Thyroid gland (tissue), 4 donors: Measurements from ENCODE around the gene CARNS1. TPM values are rescaled to one million over a fixed set of nuclear protein-coding genes. Genes with fewer than 3 reads are reported as not detected.

Experiments used
- DNase-seq, 2 donors: peaks; one replicate each; pipeline ENCODE4 v3.0.0-alpha.2; 2019
- H3K27ac ChIP-seq, 3 donors: fragments of 200-600 bp; sonication (generic); 1 replicate in 2 of 3; 2 replicates in 1 of 3; pipeline ENCODE4 v1.5.1; 2016 to 2019; ENCODE audit warnings: mild to moderate bottlenecking in 1 of 3, moderate library complexity in 1 of 3
- H3K27me3 ChIP-seq: fragments of 200-600 bp; sonication (generic); one replicate; pipeline ENCODE4 v1.5.1; 2019
- H3K36me3 ChIP-seq, 2 donors: fragments of 200-600 bp; sonication (generic); one replicate each; pipeline ENCODE4 v1.5.1; 2016 to 2019
- H3K4me1 ChIP-seq, 2 donors: fragments of 200-600 bp; sonication (generic); one replicate each; pipeline ENCODE4 v1.5.1; 2017 to 2019
- H3K4me3 ChIP-seq, 3 donors: fragments of 200-600 bp; sonication (generic); replicated peaks in 1 of 3; 1 replicate in 2 of 3; 2 replicates in 1 of 3; pipeline ENCODE4 v1.5.1; 2016; ENCODE audit warnings: mild to moderate bottlenecking in 1 of 3
- H3K9me3 ChIP-seq: fragments of 200-600 bp; sonication (generic); one replicate; pipeline ENCODE4 v1.5.1; 2017
- POLR2A ChIP-seq, 2 donors: fragments of 450-650 bp; IDR thresholded peaks; one replicate each; pipeline ENCODE4 v1.6.1; 2017; ENCODE audit warnings: antibody characterized with exemption in 2 of 2, mild to moderate bottlenecking in 2 of 2, moderate library complexity in 1 of 2
- whole genome bisulfite sequencing, 2 donors: methylation state at CpG; one replicate each; pipeline ENCODE4 v1.1.5; 2017; 5-methylcytosine and 5-hydroxymethylcytosine counted together
- intact Hi-C: fragments of 100-400 bp; cut with DNase I; formaldehyde crosslinking; loops from one replicate; pipeline ENCODE4 v1.15.1; 2023
- total RNA-seq, 4 donors: library from RNA; depleted of rRNA; stranded (reverse); fragments of >200 nt; gene quantifications; one replicate each; pipeline ENCODE4 v1.2.3, GENCODE V29; 2016
- TF ChIP-seq, protein P1 (sequence below), 6 experiments: fragments of 200-600 bp in 3 of 6; fragments of 450-650 bp in 3 of 6; sonication (generic) in 3 of 6; IDR thresholded peaks; one replicate each; pipeline ENCODE4 v1.5.1; 2016 to 2019; ENCODE audit warnings: antibody characterized with exemption in 6 of 6, mild to moderate bottlenecking in 2 of 6, inconsistent platforms in 1 of 6, moderate library complexity in 1 of 6

Gene CARNS1
- total RNA-seq, 4 donors from 2014 or later, result 3.8 to 9.8 (median 5.9) TPM

DNA sequence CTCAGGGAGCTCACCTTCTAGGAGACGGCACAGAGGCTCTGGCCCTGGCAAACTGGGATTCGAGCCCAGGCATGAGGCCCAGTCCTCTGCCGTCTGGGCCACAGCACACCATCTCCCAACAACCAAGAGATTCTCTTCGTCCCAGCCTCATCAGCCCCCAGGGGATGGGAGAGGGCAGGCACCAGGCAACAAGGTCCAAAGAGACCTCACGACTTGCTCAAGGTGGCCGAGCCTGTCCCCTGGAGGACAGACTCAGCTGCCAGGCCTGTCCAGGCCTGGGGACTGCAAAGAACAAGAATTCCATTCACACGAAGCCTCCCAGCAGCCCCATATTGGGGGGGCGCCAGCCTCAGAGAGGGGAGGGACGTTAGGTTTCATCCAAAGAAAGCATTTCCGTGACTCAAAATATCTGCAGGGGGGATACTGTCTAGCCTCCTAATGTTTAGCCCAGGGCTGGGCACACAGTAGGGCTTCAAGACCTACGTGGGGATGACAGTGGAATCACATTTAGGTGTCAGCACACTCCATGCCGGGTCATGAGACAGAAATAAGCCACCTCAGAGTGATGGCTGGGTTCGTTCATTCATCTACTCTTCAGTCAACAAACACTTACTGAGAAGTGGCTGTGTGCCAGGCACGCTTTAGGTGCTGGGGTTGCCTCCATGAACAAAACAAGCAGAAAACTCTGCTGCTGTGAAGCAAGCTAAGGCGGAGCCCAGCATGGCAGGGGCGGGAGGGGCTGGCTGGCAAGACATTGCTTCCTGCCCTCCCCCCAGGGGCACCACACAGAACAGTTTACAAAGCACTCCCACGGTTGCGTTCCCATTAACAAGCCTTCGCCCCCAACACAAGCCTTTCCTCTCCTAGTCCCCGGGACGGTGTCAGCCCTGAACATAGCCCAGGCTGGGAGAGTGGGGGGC, 1.2 kb downstream of the CARNS1 start:
- Histone ChIP-seq H3K4me1 (peaks cover 16 to 74% of the 10 kb centered on the region in 2 donors), H3K36me3 (no peaks in the 10 kb centered on the region), H3K27ac (peak overlapping the region in 2 of 3 donors; percentile 43 to 75), H3K27me3 (no peaks in the 10 kb centered on the region), H3K9me3 (no peaks in the 10 kb centered on the region), H3K4me3 (no peak overlapping the region)
- intact Hi-C loops, result no loop called here
- 47 to 50% methylated on average over 17 to 21 of the region's 21 CpGs for WGBS, 2 donors
- peak; percentile 68 for DNase-seq
- TF ChIP-seq, protein P1, sequence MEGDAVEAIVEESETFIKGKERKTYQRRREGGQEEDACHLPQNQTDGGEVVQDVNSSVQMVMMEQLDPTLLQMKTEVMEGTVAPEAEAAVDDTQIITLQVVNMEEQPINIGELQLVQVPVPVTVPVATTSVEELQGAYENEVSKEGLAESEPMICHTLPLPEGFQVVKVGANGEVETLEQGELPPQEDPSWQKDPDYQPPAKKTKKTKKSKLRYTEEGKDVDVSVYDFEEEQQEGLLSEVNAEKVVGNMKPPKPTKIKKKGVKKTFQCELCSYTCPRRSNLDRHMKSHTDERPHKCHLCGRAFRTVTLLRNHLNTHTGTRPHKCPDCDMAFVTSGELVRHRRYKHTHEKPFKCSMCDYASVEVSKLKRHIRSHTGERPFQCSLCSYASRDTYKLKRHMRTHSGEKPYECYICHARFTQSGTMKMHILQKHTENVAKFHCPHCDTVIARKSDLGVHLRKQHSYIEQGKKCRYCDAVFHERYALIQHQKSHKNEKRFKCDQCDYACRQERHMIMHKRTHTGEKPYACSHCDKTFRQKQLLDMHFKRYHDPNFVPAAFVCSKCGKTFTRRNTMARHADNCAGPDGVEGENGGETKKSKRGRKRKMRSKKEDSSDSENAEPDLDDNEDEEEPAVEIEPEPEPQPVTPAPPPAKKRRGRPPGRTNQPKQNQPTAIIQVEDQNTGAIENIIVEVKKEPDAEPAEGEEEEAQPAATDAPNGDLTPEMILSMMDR (IDR thresholded peaks at IDR 0.05), result no peak
- no peak for TF ChIP-seq POLR2A (IDR thresholded peaks at IDR 0.05)

DNA sequence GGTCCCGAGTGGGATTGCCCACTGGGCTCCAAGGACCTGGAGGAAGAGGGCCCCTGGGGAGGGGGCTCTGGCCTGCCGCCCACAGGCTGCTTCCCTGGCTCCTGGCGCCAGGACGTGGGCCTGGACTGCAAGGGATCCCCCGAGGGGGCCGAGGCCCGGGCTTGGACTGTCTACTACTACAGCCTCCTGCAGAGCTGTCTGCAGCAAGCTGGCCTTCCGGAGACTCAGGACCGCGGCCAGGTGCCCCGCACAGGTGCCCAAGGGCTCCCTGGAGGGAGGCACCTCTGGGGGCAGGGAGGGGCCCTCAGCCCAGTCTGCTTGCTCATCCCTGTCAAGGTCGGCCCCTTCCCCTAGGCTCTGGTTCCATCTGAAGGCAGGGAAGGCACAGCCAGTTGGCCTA, 1.9 kb downstream of the CARNS1 start:
- H3K4me3 ChIP-seq, result no peak overlapping the region
- peak overlapping the region in 1 of 3 donors; percentile 45 for H3K27ac ChIP-seq
- no peak for TF ChIP-seq POLR2A (IDR thresholded peaks at IDR 0.05)
- no peaks in the 10 kb centered on the region for H3K27me3 ChIP-seq
- WGBS, 2 donors, result 79 to 96% methylated on average over 2 to 3 of the region's 12 CpGs
- intact Hi-C loops, result no loop called here
- H3K9me3 ChIP-seq, result no peaks in the 10 kb centered on the region
- no peak for DNase-seq
- no peaks in the 10 kb centered on the region for H3K36me3 ChIP-seq
- H3K4me1 ChIP-seq, result peaks cover 16 to 67% of the 10 kb centered on the region in 2 donors

DNA sequence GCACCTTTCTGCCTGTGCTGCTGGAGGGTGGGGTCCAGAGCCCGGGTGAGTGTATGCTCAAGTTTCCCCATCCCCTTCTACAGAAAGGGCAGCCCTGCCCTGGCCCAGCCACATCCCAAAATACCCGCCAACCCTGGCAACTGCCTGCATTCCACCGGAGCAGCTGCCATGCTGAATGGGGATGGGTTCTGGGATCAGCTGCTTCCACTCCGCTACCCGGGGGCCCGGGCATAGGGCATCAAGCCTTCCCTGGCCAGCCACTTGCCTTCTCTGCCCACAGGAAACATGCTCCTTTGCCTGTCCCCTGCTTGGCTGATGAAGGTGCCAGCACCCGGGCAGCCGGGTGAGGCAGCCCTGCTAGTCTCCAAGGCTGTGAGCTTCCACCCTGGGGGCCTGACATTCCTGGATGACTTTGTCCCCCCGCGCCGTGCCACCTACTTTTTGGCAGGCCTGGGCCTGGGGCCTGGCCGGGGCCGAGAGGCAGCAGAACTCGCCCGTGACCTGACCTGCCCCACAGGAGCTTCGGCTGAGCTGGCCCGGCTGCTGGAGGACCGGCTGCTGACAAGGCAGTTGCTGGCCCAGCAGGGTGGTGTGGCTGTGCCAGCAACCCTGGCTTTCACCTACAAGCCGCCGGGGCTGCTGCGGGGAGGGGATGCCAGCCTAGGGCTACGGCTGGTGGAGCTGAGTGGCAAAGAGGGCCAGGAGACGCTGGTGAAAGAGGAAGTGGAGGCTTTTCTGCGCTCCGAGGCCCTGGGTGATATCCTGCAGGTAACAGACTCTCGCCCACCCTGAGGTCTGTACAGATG, 3.2 kb downstream of the CARNS1 start:
- peak; percentile 54 to 71 for DNase-seq
- TF ChIP-seq, protein P1 (IDR thresholded peaks at IDR 0.05), result no peak
- TF ChIP-seq POLR2A (IDR thresholded peaks at IDR 0.05), result no peak
- H3K27ac ChIP-seq, result peak overlapping the region in 1 of 3 donors; percentile 44
- no peaks in the 10 kb centered on the region for H3K36me3 ChIP-seq
- no peaks in the 10 kb centered on the region for H3K27me3 ChIP-seq
- no peaks in the 10 kb centered on the region for H3K9me3 ChIP-seq
- 63 to 81% methylated on average over 13 to 16 of the region's 26 CpGs for WGBS, 2 donors
- peaks cover 16 to 62% of the 10 kb centered on the region in 2 donors for H3K4me1 ChIP-seq
- H3K4me3 ChIP-seq, result no peak overlapping the region
- intact Hi-C loops, result no loop called here

DNA sequence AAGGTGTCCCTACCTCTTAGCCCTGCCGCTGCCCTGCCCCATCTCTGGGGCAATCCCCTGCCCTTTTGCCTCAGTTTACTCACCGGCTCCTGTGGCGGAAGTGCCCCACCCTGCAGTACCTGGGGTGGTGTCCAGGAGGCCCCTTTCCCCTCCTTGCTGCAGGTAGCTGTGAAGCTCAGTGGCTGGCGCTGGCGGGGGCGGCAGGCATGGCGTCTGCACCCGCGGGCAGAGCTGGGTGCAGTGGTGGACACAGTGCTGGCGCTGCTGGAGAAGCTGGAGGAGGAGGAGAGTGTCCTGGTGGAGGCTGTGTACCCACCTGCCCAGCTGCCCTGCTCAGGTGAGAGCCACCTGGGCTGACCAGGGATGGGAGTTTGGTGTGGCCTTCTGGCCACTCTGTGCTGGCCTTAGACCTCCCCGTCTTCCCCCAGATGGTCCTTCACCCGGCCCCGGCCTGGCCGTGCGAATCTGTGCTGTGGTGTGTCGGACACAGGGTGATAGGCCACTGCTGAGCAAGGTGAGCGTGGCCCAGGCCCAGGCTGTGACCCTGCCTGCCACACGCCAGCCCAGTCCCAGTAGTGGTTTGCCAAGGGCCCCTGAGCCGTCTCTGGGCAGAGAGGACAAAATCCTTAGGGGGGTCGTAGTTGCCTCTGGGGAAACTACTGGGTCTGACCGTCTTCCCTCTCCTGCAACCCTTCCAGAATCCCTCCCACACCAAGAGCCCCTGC, 4.0 kb downstream of the CARNS1 start:
- intact Hi-C loops, result loop anchor here (5.0 kb wide), 1 partner anchor 48 kb away; the partner anchor contains the start of gene TMEM134
- H3K4me1 ChIP-seq, result peaks cover 16 to 62% of the 10 kb centered on the region in 2 donors
- H3K27me3 ChIP-seq, result no peaks in the 10 kb centered on the region
- DNase-seq, result no peak
- peak overlapping the region in 1 of 3 donors; percentile 44 for H3K27ac ChIP-seq
- no peaks in the 10 kb centered on the region for H3K9me3 ChIP-seq
- 94 to 96% methylated on average over 8 to 18 of the region's 21 CpGs for WGBS, 2 donors
- H3K4me3 ChIP-seq, result no peak overlapping the region
- TF ChIP-seq, protein P1 (IDR thresholded peaks at IDR 0.05), result no peak
- TF ChIP-seq POLR2A (IDR thresholded peaks at IDR 0.05), result no peak
- no peaks in the 10 kb centered on the region for H3K36me3 ChIP-seq

DNA sequence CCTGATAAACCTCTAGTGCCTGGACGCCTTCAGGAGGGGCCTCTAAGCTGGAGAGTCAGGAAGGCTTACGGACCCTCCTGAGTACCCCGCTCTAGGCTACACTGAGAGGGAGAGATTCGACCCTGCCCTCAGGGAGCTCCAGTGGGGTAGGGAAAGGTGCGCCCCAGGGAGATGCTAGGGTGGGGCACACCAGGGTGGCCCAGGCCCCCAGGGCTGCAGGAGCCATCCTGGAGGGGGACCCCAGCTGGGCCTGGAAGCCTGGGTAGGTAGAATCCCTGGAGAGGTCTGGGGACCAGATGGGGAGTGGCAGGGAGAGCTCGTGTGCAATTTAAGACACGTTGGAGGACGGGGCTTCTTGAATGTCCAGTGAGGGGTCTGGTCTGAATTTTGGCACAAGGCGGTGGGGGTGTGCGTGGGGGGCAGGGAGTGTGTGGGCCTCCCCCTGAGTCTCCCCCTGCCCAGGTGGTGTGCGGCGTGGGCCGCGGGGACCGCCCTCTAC, 4.7 kb downstream of the CARNS1 start:
- peaks cover 16 to 56% of the 10 kb centered on the region in 2 donors for H3K4me1 ChIP-seq

More for the DNA sequence above, 4.7 kb downstream of the CARNS1 start:
- TF ChIP-seq POLR2A (IDR thresholded peaks at IDR 0.05), result no peak
- TF ChIP-seq, protein P1 (IDR thresholded peaks at IDR 0.05), result no peak
- H3K27me3 ChIP-seq, result no peaks in the 10 kb centered on the region
- 22% methylated on average over 3 of the region's 15 CpGs; no CpG with 5 or more reads in 1 of the 2 donors for WGBS, 2 donors
- peak overlapping the region; percentile 58 to 84 (median 80) for H3K27ac ChIP-seq
- peak overlapping the region in 2 of 3 donors; percentile 49 to 54 for H3K4me3 ChIP-seq
- no peaks in the 10 kb centered on the region for H3K36me3 ChIP-seq
- no peak for DNase-seq
- intact Hi-C loops, result loop anchor here (5.0 kb wide), 1 partner anchor 47 kb away; the partner anchor contains the start of gene TMEM134
- H3K9me3 ChIP-seq, result no peaks in the 10 kb centered on the region
